ENCODE data around the gene FOXP1. TPM values are rescaled to one million over a fixed set of nuclear protein-coding genes. Genes with fewer than 3 reads are reported as not detected.

FOXP1 gene
- total and polyA plus RNA-seq, 2 of the 13 experiments (the other 11 are each of a cell fraction or from before 2014, with no cell fraction given): 40.4 to 59.0 TPM

- peak; percentile 33; the same call in 1 of the 2 replicates for TF ChIP-seq AHDC1 (CRISPR knock-in tag; IDR thresholded peaks at IDR 0.05; ENCODE audit: borderline replicate concordance)
- TF ChIP-seq ZNF451 (CRISPR knock-in tag; IDR thresholded peaks at IDR 0.05): no peak
- TF ChIP-seq ZNF614 (CRISPR knock-in tag; IDR thresholded peaks at IDR 0.05; ENCODE audit: borderline replicate concordance): no peak
- peak; percentile 32; the same call in 1 of the 2 replicates for TF ChIP-seq ELF3 (CRISPR knock-in tag; IDR thresholded peaks at IDR 0.05)
These were observed 558.0 kb downstream of the FOXP1 start (continued) for GRCh38 chr3:71025516-71025915.

GRCh38 chr3:71025010-71025409 lies 558.5 kb downstream of the FOXP1 start:
- peaks cover 2% of the 10 kb centered on the region in 2 experiments; a peak in 4 of 5 replicates for H3K36me3 ChIP-seq (replicated peaks in 1 of 2; ENCODE audit: control insufficient read depth in 1 of 2, insufficient read depth in 2 of 2, low read length in 2 of 2)
- H3K79me2 ChIP-seq (ENCODE audit: insufficient read depth, low read length): peaks cover 38% of the 10 kb centered on the region
- ChIA-PET POLR2A (no interaction called here), CTCF (ENCODE audit: low intra/inter-chr PET ratio, low total read pairs) (no interaction called here)
- in situ Hi-C loops (cut with HindIII; ENCODE audit: extremely low pct_ligation_motif_present, low pct_unique_long_range_greater_than_20kb) (no loop called here), intact Hi-C loops (cut with micrococcal nuclease; ENCODE audit: unreplicated experiment) (no loop called here)
- BruUV-seq (replicated peaks): no TSS peak
- no peak for ATAC-seq
- no peak overlapping the region for H3K9ac ChIP-seq (ENCODE audit: insufficient read depth, low read depth, low read length)
- peaks cover 11% of the 10 kb centered on the region; the same call in 1 of the 2 replicates for H4K20me1 ChIP-seq (ENCODE audit: insufficient read depth, low read length)
- no peaks in the 10 kb centered on the region for H3K9me3 ChIP-seq (ENCODE audit: low read length)
- WGBS (ENCODE audit: low lambda C conversion rate): 94% methylated on average over 8 of the region's 8 CpGs
- no peak overlapping the region for H2AFZ ChIP-seq (ENCODE audit: low read length)
- DNase-seq (ENCODE audit: low spot score): no peak
- H3K27ac ChIP-seq (ENCODE audit: extremely low read length, insufficient read depth, low read length): no peak overlapping the region
- H3K4me1 ChIP-seq (ENCODE audit: insufficient read depth, low read length): peaks cover 59% of the 10 kb centered on the region
- no peaks in the 10 kb centered on the region for H3K27me3 ChIP-seq (ENCODE audit: control insufficient read depth in 1 of 2, insufficient read depth in 2 of 2, low read length in 2 of 2)
- no peak for FAIRE-seq
- H3K4me2 ChIP-seq (ENCODE audit: low read depth, low read length): no peak overlapping the region
- H3K4me3 ChIP-seq (replicated peaks in 1 of 3; ENCODE audit: insufficient read depth in 1 of 3, low read depth in 2 of 3, low read length in 3 of 3): no peak overlapping the region
- no peak for TF ChIP-seq PAXIP1 (CRISPR knock-in tag; conservative IDR thresholded peaks at IDR 0.05)
- TF ChIP-seq ZBTB43 (CRISPR knock-in tag; conservative IDR thresholded peaks at IDR 0.05): no peak
- no peak for TF ChIP-seq ZNF83 (CRISPR knock-in tag; IDR thresholded peaks at IDR 0.05; ENCODE audit: borderline replicate concordance)
- TF ChIP-seq ZNF18 (CRISPR knock-in tag; IDR thresholded peaks at IDR 0.05; ENCODE audit: insufficient replicate concordance): no peak
